Measurements from ENCODE around the gene CNTNAP2.

The CNTNAP2 gene

DNA sequence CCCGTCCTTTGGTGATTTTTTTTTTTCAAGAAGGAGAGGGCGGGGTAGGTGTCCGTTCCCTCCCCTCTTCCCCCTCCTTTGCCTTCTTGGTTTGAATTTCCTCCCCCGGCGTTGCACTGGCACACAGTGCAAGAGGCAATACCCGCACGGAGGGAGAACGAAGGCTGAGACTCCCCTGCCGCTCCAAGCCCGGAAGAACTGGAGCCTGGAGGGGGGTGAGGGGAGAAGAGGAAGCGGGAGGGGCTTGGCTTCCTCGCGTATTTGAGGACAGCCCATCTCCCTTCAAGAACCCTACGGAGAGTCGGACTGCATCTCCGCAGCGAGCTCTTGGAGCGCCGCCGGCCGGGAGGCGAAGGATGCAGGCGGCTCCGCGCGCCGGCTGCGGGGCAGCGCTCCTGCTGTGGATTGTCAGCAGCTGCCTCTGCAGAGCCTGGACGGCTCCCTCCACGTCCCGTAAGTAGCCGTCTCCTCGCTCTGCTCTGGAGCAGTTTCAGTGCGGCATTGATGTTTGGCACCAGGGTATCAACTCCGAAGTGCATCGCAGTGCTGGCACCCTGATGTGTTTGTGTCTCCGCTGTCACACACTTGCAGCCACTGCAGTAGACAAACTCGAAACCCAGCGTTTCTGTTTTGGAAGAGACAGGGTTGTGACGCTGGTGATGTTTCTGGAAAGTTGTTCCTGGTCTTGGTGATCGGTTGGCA lies at the start of gene CNTNAP2:
TSS of gene CNTNAP2 (plus strand) at position 281 of the 702 bp plus-strand sequence. CDS start at position 357, 76 bp downstream.
- no peak for DNase-seq (ENCODE audit: low read depth in 2 of 2, low spot score in 1 of 2)

DNA sequence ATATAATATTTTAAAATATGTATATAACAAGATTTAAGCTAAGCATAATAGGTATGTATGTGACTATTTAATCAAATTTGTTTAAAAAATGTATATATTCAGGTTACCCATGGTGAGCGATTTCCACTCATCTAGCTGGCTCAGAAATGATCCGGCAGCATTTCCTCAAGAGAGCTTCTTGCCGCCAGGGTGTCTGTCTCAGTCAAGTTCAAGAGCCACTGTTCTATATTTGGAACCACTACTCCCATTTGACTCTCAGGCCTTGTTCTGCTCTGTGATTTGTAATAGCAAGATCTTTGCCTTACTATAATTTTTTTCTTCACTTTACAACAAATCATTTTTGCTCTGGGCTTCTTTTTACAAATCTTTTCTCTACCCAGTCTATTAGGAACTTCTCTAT lies 48.7 kb upstream of the CNTNAP2 start:
- no peak for DNase-seq (ENCODE audit: low read depth in 2 of 2, low spot score in 1 of 2)

DNA sequence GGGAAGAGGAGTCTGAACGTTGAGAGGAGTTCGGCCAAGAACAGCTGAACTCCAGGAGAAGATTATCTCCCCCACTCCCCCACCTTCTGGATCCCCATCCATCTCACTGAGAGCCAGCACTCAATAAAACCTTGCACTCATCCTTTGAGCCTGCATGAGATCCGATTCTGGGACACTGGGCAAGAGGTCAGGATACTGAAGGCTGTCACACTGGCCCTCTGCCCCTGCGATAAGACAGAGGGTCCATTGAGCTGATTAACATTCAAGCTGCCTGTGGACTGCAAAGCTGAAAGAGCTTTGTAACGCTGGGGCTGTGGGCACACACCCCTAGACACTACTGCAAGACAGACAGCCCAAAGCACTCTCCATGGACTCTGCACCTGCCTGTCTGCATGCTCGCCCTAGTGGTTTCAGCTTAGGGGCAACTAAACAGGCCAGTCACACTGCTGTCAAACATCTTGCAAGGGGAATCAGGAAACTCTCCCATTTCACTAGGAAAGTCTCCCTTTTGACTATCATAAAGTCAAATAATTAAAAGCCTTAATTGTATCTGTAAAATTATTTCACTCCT lies 42.3 kb upstream of the CNTNAP2 start:
- DNase-seq (ENCODE audit: low read depth in 2 of 2, low spot score in 1 of 2), result no peak

DNA sequence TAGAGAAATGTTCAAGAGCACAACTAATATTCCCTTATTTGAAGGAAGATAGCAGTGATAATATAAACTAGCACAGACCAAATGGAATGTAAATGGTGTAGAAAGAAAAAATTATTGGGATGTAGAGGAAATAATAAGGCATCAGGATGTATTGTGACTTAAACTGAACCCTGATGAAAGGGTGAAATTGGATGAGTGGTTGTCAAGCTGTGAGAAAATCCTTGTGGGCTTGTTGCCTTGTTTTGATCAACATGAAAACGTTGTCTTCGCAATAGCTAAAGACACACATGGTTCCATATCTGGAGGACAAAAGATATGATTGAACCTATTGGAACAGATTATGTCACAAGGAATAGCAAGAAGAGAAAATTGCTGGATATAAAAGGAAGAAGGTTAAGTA lies 40.3 kb upstream of the CNTNAP2 start:
- DNase-seq (ENCODE audit: low read depth in 2 of 2, low spot score in 1 of 2), result no peak

DNA sequence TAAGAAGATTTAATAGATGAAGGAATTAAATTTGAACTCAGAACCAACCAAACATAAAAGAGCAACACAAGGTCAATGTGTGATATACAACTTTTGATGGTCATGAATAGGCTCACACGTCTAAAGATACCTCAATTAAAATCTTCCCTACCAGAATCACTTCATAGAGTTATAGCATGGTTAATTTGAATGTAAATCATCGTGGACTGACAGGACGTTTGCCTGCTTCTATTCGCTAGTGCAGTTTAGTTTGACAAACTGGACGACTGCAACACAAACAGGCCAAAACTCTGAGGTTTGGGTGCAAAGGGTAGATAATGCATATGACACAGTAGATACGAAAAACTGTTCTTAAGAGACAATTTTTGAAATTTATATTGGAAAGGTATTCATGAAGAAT lies 32.5 kb upstream of the CNTNAP2 start:
- no peak for DNase-seq (ENCODE audit: low read depth in 2 of 2, low spot score in 1 of 2)

DNA sequence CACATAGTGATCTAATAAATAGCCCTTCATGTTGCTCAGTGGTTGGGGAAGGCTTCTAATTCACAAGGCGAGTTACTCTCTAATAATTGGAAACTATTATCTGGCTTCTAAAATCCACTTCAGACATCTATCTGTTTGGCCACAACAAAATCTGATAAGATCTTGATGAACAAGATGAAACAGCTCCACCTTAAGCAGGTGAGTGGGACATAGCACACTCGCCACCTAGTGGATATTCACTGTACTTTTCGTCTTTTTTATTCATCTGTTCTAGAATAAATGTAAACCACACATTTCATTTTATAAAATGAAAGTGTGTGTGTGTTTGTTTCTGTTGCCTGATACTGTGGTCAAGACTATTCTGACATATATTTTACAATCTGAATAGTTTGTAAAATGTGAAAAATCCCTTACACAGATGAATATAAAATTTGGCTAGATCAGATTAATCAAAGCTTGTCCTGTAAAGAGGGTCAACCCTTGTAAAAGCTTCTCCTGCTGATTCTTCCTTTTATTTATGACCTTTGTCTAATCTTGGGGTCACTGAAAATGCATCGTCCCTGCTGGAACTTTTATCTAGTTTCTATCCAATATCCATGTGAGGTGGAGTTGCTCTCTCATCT lies 26.5 kb upstream of the CNTNAP2 start:
- no peak for DNase-seq (ENCODE audit: low read depth in 2 of 2, low spot score in 1 of 2)

DNA sequence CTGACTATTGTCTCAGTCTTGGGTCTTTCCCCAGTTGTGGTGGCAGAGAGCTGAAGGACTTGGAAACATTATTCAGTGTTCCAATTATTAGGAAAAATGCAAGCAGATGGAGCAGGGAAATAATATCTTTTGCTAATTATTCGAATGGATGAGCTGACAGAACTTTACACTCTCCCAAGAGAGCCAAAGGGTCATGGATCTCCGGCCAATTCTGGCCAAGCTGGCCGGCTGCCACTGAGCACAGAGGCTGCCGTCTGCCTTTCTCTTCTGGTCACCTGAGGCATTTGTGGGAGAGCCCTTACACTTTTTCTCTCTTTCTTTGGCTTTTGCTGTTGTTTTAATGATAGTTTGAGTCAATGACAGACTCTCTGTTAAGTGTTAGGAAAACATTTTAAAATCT lies 22.2 kb upstream of the CNTNAP2 start:
- DNase-seq (ENCODE audit: low read depth in 2 of 2, low spot score in 1 of 2), result no peak

DNA sequence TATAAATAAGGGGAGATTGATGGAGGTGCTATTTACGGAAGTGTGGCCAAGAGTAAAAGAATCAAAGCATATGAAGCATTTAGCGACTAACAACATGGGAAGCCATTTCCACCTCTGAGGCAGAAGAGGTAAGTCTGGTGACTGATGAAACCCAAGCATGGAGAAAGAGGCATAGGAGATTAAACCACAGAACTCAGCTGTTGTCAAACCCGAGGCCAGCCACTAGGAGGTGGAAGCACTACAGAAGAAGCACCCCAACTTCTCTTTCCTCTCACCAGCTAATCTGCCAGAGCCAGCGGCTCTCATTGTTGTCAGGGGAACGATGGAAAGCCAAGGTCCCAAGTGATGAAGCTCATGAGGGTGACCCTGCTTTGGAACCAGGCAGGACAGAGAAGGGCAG lies 19.6 kb upstream of the CNTNAP2 start:
- no peak for DNase-seq (ENCODE audit: low read depth in 2 of 2, low spot score in 1 of 2)

DNA sequence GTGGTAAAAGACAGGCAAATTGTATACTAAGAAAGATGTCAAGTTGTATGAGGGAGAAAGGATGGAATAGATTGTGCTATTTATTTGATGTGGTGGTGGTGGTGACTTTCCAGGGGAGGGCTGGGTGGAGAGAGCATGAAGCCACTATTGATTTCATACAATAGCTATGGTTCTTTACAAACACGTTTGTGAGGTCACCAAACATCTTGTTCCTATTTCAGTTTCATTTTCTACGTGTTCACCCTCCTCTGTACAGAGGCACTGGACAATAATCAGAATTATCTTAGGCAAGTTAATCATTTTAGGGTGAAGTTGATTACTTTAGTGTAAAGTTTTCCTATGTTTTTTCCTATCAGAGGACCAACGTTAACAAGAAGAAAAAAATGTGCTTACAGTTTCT lies 10.3 kb upstream of the CNTNAP2 start:
- DNase-seq (ENCODE audit: low read depth in 2 of 2, low spot score in 1 of 2), result no peak

DNA sequence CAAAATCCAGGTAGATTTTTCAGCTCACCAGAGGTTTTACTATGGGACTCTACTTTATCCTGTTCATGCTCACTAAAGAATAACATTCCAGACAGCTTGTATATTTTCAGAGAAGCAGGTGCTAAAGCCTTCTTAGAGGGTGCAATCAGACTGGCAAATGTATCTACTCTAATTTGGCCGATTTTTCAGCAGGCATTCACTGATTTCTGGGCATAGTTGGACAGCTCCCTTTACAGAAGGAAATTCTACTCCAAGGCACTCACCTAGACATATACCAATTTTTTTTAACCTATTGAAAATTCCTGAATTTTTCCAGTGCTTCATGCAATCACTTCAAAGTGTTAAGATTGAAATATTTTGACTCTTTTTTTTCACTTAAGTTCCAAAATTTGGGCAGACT lies 3.8 kb upstream of the CNTNAP2 start:
- no peak for DNase-seq (ENCODE audit: low read depth in 2 of 2, low spot score in 1 of 2)

DNA sequence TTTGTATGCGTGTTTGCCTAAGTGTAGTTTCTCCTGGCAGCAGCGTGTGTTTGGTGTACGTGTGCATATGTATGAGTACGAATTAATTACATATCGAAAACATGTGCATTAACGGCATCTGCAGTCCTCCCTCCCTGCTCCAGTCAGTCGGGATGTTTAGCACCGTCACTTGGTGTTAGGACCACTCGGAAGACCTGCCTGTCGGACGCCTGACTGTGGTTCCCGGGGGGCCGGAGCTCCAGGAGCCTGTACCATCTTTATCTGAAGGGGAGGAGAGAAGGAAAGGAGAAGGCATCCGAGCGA lies 1.1 kb upstream of the CNTNAP2 start:
- no peak for DNase-seq (ENCODE audit: low read depth in 2 of 2, low spot score in 1 of 2)

DNA sequence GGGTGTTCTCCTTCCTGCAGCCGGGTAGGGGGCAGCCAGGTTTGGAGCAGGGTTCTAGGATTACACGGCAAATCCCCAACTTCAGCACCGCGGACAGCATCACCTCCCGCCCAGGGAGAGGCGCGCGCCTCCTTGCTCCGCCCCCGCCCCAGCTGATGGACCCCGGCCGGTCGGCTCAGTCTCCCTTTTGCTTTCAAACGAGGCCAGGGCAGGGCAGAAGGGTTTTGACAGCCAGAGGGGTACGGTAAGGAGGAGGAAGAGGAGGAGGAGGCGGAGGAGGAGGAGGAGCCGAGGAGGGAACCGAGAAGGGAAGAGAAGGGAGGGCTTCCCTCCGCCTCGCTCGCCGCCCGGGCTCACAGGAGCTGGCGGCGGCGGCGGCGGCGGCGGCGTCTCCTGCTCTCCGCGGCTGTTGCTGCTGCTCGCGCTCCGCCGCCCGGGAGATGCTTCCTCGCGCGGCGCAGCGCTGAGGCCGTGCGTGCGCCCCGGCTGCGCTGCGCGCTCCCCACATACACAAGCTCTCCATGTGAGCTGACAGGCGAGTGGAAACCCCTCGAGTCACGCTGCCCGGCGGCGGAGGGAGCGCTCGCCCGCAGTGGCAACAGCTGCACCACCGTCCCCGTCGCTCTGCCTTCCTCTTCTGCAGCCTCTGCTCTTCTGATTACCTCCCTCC lies 615 bp upstream of the CNTNAP2 start:
- DNase-seq (ENCODE audit: low read depth in 2 of 2, low spot score in 1 of 2), result no peak

DNA sequence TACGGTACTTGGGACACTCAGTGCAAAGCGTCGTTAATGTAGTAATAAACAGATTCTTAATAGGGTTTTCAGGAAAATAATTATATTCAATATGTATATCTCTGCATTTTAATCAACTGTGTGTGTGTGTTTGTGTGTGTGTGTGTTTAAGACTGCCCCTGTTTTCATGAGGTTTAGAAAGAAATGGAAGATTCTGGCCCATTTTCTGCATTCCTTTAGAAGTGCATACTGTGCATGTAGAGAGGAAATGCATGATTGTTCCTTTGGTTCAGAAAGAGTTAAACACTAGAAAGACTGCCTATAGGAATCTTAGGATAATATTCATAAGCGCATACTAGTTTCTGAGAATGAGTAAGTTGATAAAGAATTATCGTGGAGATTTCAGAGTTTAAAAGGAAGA lies 975 bp downstream of the CNTNAP2 start:
- no peak for DNase-seq (ENCODE audit: low read depth in 2 of 2, low spot score in 1 of 2)

DNA sequence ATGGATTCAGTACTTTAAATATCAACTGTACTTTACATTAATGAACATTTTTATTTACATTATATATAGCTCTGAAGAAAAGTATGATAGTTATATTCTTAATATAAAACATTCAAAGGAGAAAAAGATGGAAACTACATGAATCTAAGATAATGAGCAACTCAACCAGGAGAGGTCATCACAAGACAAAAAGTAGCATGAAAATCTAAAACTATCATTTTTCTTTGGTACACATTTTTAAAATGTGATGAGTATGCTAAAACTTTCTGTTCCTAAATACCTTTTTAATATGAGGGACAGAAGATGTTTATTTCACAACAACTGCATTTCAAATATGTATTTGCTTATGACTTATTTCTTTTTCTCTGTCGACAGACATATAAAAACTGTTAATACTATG lies 2.4 kb downstream of the CNTNAP2 start:
- DNase-seq (ENCODE audit: low read depth in 2 of 2, low spot score in 1 of 2), result no peak

DNA sequence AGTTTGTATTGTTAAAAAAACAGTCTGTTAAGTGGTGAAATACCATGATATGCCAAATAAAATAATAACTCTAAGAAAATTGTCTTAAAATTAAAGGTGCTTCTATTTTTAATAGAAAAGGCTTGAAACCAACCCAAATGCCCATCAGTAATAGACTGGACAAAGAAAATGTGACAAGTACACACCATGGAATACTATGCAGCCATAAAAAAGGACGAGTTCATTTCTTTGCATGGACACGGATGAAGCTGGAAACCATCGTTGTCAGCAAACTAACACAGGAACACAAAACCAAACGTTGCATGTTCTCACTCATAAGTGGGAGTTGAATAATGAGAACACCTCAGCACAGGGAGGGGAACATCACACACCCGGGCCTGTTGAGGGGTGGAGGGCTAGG lies 7.1 kb downstream of the CNTNAP2 start:
- no peak for DNase-seq (ENCODE audit: low read depth in 2 of 2, low spot score in 1 of 2)

DNA sequence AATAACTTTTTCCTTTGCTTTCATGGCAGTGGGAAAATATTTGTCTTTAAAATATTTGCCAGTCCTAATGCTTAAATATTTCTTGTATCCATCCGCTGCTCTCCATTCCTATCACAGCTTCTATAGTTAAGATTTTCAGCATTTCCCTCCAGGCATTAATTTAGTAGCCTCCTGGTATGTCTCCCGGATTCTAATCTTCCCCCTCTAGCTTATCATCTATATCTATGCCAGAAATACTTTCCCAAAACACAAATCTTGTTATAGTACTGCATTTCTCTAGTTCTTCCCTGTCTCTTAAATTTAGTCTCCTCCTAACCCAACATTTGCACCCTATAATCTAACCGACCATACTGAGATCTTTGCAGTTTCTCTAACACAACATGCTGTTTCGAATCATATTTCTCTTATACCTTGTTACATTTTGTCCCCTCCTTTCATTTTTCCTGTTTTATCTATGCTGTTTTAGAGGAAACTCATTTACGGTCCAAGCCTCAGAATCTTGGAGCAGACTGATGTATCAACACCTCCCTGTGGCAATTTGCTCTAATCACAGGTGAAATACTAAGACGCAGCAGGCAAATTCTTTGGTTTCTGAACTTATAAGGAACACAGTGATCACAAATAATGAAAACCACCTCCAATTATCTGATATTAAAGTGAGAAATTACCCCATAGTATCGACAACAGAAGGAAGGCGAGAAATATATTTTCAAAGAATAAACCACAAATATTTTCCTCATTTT lies 10.3 kb downstream of the CNTNAP2 start:
- DNase-seq (ENCODE audit: low read depth in 2 of 2, low spot score in 1 of 2), result no peak

DNA sequence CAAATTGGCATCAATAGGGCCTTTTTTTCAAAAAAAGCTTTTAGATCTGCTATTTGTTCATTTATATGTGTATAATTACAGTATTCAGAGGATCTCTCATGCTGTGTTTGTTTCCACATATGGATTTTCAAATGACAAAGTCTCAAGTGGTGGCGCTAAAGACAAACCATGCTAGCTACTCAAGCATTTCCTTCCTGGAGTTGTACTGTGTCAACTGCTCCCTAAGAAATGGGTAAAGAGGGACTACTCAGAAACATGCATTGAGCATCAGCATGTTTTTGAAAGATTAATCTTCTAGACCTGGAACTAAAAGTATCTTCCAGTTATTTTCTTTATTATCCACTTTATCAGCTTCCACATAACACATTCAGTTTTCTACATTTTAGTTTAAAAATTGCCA lies 12.7 kb downstream of the CNTNAP2 start:
- no peak for DNase-seq (ENCODE audit: low read depth in 2 of 2, low spot score in 1 of 2)

DNA sequence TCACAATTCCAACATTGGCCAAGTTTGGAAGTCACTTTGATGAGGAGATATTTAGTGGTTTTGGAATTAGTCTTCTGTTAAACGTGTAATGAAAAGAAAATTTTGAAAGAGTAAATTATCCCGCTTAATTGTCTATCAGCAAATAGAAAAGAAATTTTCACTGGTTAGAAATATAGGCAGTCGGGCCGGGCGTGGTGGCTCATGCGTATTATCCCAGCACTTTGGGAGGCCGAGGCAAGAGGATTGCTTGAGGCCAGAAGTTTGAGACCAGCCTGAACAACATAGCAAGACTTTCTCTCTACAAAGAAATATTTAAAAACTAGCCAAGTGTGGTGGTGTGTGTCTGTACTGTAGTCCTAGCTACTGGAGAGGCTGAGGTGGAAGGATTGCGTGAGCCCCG lies 13.4 kb downstream of the CNTNAP2 start:
- no peak for DNase-seq (ENCODE audit: low read depth in 2 of 2, low spot score in 1 of 2)

DNA sequence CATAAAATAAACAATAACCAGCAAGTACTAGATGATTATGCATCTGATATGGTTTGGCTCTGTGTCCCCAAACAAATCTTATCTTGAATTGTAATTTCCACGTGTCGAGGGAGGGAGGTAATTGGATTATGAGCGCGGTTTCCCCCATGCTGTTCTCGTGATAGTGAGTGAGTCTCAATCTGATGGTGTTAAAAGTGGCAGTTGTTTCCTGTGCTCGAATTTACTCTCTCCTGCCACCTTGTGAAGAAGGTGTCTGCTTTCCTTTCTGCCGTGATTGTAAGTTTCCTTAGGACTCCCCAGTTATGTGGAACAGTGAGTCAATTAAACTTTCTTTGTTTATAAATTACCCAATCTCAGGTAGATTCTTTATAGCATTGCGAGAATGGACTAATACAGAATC lies 15.1 kb downstream of the CNTNAP2 start:
- DNase-seq (ENCODE audit: low read depth in 2 of 2, low spot score in 1 of 2), result no peak

DNA sequence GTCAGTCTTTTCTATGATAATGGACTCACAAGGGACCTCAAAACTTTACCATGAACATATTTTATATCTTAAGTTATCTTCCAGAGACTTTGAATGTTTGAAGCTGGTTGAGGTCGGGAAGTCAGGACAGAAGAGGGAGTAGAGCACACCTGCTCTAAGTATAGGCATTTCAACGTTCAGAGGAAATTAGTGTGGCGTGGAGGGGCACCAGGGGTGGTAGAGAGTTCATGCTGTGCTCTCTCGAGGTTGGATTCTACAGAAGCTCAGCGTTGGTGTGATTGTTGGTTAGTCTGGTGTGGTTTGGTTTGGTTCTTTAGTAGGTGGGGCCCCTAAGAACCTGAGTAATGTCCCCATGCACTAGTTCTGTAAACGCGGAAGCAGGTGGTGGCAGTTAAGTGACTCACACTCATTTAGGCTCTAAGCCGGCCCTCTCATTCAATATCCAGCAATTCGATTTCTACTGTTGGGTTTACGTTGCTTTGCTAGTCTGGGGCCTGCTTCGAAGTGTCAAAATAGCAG lies 19.8 kb downstream of the CNTNAP2 start:
- no peak for DNase-seq (ENCODE audit: low read depth in 2 of 2, low spot score in 1 of 2)

DNA sequence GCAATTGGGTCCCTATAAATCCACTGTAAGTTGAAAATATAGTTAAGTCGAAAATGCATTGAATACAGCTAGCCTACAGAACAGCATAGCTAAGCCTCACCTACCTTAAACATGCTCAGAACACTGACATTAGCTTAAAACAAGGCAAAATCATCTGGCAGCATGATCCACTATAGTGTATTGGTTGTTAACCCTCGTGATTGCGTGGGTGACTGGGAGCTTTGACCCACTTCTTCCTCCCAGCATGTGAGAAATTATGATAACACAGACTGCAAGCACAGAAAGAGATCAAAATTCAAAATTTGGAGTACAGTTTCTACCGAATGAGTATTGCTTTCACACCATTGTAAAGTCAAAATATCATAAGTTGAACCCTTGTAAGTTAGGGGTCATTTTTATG lies 22.3 kb downstream of the CNTNAP2 start:
- no peak for DNase-seq (ENCODE audit: low read depth in 2 of 2, low spot score in 1 of 2)

Data from stimulated activated CD8-positive, alpha-beta memory T cell treated with anti-CD3 and anti-CD28 coated beads, Interleukin-4, amount 100 ng/mL, for 4 hours (primary cell).